Suppressor macrophage (primary cell): ENCODE results near the gene IFNGR1.

Experiments used
- DNase-seq, 4 experiments: peaks; one replicate each; pipeline ENCODE4 v3.0.0-alpha.2; 2020 to 2022

The IFNGR1 gene

DNA sequence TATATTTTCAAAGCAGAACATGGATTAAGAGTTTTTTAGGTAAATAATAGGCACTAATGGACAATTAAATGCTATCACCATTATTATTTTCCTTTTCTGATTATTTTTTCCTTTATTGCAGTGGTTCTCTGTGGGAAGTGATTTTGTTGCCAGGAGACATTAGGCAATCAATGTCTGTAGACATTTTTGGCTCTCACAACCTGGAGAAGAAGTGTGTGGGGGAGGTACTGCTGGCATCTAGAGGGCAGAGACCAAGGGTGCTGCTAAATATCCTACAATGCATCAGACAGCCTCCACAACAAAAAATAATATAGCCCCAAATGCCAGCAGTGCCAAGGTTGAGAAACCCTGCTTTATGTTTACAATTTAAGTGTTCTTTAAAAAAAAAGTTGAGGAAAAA is 8.3 kb downstream of the IFNGR1 start:
- peak in 3 of 4 experiments; percentile 35 to 48 (median 36) for DNase-seq

- DNase-seq = no peak
These were observed 10.9 kb downstream of the IFNGR1 start for GRCh38 chr6:137208279-137208678.

DNA sequence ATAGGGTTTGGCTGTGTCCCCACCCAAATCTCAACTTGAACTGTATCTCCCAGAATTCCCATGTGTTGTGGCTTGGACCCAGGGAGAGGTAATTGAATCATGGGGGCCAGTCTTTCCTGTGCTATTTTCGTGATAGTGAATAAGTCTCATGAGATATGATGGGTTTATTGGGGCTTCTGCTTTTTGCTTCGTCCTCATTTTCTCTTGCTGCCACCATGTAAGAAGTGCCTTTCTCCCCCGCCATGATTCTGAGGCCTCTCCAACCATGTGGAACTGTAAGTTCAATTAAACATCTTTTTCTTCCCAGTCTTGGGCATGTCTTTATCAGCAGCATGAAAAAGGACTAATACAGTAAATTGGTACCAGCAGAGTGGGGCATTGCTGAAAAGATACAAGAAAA is 11.7 kb downstream of the IFNGR1 start:
- DNase-seq = peak in 1 of 4 experiments; percentile 5

GRCh38 chr6:137206577-137206976 is 12.6 kb downstream of the IFNGR1 start:
- DNase-seq = peak in 1 of 4 experiments; percentile 30

- no peak for DNase-seq
These were observed 15.9 kb downstream of the IFNGR1 start for GRCh38 chr6:137203256-137203655.

GRCh38 chr6:137202078-137202477 is 17.1 kb downstream of the IFNGR1 start:
- peak in 1 of 4 experiments; percentile 6 for DNase-seq

DNA sequence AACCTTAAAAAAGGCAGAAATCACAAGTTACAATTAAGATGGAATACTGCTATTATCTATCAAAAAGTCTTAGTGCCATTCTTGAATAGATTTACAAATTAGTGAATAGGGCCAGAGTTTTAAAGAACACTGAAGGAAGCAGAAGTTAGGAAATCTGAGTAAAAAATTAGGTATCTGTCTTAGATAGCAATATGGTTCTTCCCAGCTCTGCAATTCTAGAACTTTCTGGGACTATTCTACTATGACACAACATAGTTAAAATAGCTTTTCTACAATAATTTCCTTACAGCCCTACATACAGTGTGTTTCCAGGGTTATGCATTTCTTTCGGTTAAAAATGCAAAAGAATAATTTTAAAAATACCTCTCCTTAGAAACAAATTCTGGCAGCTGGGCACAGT is 18.2 kb downstream of the IFNGR1 start:
- DNase-seq = no peak

DNA sequence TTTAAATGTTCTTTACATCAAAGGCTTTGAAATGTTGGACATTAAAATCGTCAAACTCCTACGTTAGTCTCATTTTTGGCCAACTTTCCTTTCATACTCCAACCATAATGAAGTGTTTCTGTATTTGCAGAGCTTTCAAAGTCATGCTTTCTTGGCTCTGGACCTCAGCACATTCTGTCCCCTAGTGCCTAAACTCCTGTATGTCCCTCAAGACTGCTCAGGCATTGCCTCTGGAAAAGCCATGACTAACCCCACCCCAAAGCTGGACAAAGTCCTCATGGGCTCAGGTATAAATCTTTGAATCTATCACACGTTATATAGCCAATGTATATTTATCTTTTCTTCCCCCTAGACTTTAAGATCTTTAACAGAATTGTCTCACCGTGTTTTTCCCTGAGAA is 18.9 kb downstream of the IFNGR1 start:
- no peak for DNase-seq

- DNase-seq = no peak
These were observed 21.2 kb downstream of the IFNGR1 start for GRCh38 chr6:137197684-137198645.

DNA sequence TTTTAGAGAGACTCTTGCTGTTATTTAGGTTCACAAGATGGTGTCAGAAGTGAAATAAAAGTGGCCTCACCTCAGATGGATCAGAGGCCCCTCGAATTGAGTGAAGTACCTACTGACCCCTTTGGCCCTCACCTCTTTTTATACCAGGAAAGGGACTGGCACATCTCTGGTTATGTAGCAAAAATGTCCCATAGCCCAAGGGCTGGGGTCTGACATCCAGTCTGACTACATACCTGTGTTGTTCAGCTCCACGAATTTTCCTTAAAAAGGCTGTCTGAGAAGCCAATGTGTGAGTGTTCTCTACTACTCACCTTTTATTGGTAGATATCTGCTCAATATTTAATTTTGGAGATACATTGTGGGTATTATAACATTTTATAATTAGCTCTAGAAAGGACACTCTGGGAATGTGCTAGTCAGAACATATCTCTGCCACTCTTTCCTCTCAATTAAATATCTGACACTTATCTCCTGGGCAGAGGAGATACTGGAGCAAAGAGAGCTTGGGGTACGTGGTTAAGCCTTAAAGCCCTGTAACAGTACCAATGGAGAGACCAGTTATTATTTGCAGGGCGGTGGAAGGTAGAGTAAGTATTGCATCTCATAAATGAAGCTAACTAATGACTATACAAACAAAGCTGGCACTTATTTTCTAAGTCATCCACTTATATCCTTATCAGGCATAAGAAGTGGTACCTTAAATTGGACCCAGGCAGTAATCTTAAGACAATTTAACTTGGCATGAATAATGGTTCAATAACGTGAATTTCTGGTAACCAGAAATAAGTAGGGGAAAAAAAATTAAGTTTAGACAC is 25.7 kb downstream of the IFNGR1 start:
- no peak for DNase-seq

GRCh38 chr6:137192821-137193220 is 26.4 kb downstream of the IFNGR1 start:
- DNase-seq = no peak

DNA sequence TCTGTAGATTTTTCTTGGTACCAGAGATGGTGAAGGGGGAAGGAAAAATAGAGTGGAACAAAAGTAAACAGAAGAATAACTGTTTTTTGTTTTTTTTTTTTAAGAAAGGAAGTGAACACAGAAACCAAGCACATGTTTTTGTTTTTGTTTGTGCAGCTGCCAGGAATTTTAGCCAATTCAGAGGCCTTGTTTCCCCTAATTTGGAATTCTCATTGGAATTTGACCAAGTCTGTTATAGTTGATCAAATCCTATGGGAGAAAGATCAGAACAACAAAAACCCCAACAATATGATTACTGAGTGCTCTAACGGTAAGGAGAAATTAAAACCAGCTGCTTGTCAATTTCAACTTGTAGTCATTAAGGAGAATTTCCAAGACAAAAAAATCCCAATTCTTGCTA is 27.5 kb downstream of the IFNGR1 start:
- no peak for DNase-seq

- DNase-seq = no peak
These were observed 27.9 kb downstream of the IFNGR1 start for GRCh38 chr6:137191236-137191635.

- peak in 2 of 4 experiments; percentile 30 to 40 for DNase-seq
These were observed 28.5 kb downstream of the IFNGR1 start for GRCh38 chr6:137190583-137191094.

- DNase-seq = peak in 2 of 4 experiments; percentile 27 to 46
These were observed 30.3 kb downstream of the IFNGR1 start for GRCh38 chr6:137188855-137189254.

DNA sequence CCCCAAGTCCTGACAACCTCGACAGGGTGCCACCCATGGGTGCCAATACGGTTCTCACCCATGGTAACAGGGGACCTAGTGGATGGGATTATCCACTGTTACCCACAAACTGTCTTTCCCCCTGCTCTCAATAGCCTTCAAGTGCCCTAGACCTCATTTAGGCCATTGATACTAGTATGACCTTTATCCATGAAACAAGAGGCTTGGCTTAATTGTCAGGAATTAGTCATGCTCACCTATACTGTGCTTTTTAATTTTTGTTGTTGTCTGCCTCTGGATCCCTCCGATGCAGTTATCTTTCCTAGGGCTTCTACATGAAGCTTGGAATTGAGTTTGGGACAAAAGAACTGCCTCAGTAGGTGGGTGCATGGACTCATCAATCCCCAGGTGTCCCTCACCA is 33.9 kb downstream of the IFNGR1 start:
- DNase-seq = no peak

DNA sequence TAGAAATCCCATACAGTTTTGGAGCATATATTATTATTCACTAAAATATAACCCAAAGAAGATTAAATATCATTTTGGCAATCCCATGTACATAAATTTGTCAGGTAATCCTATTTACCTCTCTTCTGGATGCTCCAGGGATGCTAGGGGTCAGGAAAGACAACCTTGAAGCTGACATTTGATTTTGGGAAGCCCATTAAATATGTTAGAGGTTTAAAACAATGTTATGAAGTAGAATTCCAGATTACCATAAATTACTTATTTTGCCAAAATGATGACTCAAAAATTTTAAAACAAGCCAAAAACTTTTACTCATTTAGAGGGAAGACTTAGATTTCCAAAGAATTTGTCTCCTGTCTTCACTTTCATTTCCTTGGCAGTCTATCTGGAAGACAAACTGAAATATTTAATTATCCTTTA is 36.5 kb downstream of the IFNGR1 start:
- no peak for DNase-seq

DNA sequence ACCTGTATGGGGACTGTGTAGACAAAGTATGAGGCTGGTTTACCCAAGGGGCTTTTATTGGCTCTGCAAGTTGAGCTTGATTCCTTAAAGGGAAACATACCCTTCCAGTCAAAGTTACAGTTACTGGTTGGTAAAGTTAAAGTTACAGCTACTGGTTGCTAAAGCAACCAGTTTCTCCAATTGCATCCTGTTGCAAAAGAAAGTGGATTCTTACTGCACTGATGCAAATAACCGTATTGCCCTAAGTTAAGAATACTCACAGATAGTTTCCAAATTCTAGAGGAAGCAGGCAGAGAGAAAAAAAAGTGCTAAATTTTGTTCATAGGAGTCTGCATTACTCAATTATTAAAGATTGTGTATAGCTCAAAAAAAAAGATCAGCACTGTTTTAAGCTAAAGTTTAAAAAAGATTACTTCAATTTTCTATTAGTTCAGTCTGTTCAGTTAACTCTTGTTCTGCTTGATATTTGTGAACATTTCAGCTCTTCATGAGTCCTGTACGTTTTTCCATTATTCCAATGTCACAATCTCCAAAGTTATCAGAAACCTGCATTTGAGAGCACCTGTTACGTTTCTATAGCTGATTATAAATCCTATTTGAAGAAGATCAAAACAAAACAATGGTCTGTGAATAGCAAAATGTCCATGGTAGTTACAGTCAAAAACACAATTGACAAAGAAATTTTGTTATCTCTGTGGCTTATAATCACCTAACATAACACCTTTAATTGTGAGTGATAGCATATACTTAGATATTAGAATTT is 37.1 kb downstream of the IFNGR1 start:
- no peak for DNase-seq

- no peak for DNase-seq
These were observed 41.6 kb downstream of the IFNGR1 start for GRCh38 chr6:137177611-137178010.

GRCh38 chr6:137176729-137177128 is 42.5 kb downstream of the IFNGR1 start:
- no peak for DNase-seq

DNA sequence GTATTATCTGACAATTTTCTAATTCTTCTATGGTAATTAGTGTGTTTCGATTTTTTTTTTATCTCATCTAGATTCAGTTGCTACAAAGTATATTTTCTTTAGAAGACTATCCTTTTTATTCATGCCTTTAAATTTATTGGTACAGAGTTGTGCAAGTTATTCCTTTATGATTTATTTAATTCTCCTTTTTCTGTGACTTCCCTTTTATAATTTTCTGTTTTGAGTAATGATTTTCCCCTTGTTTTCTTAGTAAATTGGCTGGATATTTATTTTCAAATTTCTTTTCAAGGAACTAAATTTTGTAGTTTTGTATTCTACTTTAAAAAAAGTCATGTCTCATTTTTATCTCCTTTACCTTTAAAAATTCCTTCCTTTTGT is 43.3 kb downstream of the IFNGR1 start:
- peak in 2 of 4 experiments; percentile 25 to 38 for DNase-seq

DNA sequence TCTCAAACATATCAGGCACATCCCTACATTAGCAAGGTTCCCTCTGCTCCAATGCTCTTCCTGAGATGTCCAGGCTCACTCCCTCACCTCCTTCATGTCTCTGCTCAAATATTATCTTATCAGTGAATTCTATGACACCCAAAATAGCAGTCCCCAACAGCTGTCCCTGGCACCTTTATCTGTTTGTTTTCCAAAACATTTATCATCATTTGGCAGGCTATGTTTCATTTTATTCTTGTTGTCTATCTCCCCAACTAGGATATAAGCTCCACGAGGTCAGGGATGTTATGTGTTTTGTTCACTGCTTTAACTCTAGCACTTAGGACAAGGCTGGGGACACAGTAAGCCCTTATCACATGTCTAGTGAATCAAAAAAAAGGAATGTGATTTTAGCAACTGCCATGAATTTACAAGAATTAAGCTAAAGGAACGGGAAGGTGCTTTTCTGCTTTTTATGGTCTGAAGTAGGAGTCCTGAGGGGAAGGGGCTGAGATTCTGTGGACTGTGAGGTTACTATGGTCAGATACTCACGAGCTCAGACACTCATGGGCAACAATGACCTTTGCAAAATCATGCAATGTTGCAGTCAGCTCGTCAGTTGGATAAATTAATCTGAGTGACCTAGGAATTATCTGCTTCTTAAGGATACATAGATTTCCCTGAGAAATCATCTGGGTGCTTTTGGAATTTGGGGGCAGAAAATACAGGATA is 43.9 kb downstream of the IFNGR1 start:
- no peak for DNase-seq
